Measurements from ENCODE around the gene SLC25A21. TPM values are rescaled to one million over a fixed set of nuclear protein-coding genes. Genes with fewer than 3 reads are reported as not detected.

Gene SLC25A21
- total RNA-seq, 4 donors from 2014 or later = 0.08 to 0.29 TPM; not detected in 2

GRCh38 chr14:36834293-36834692 lies 338.1 kb downstream of the SLC25A21 start:
- no peak overlapping the region for H3K4me3 ChIP-seq (ENCODE audit: low read depth, poor library complexity, severe bottlenecking)
- intact Hi-C loops (cut with DNase I; ENCODE audit: low total_unique reads) = no loop called here
- 84 to 86% methylated on average over 2 of the region's 2 CpGs for WGBS, 2 donors
- no peak for DNase-seq (ENCODE audit: low spot score in 2 of 2)
- no peak for TF ChIP-seq CTCF (IDR thresholded peaks at IDR 0.05)
- no peak for TF ChIP-seq POLR2A (IDR thresholded peaks at IDR 0.05)

GRCh38 chr14:36829547-36829946 lies 342.9 kb downstream of the SLC25A21 start:
- DNase-seq (ENCODE audit: low spot score in 2 of 2) = no peak
- no peak for TF ChIP-seq CTCF (IDR thresholded peaks at IDR 0.05)
- no peak overlapping the region for H3K4me3 ChIP-seq (ENCODE audit: low read depth, poor library complexity, severe bottlenecking)
- 81 to 88% methylated on average over 3 of the region's 3 CpGs for whole genome bisulfite sequencing, 2 donors
- intact Hi-C loops (cut with DNase I; ENCODE audit: low total_unique reads) = no loop called here

DNA sequence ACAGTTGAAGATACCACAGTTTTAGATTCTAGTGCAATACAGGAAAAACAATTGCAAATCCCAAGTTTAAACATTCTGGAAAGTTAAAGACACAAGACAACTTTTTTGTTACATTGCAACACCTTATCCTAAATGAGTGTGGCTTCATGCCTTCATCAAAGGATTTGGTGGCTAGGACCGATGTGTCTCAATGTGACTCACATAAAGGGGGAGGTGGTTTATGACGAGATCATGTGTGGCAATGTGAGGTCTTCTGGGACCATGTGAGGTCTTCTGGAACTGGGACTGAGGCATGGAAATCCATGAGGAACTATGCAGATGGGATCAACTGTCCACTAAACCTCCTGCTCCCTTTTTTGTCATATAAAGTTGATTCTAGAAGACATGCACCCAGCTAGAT lies 344.5 kb downstream of the SLC25A21 start:
- DNase-seq (ENCODE audit: low spot score in 2 of 2) = no peak
- WGBS, 2 donors = 14 to 37% methylated on average over 2 of the region's 2 CpGs
- TF ChIP-seq POLR2A (IDR thresholded peaks at IDR 0.05) (no peak), CTCF (IDR thresholded peaks at IDR 0.05) (no peak)
- intact Hi-C loops (cut with DNase I; ENCODE audit: low total_unique reads) = no loop called here
- no peak overlapping the region for H3K4me3 ChIP-seq (ENCODE audit: low read depth, poor library complexity, severe bottlenecking)

GRCh38 chr14:36826614-36827013 lies 345.8 kb downstream of the SLC25A21 start:
- 83 to 85% methylated on average over 6 of the region's 6 CpGs for WGBS, 2 donors
- DNase-seq (ENCODE audit: low spot score in 2 of 2) = no peak
- H3K4me3 ChIP-seq (ENCODE audit: low read depth, poor library complexity, severe bottlenecking) = no peak overlapping the region
- intact Hi-C loops (cut with DNase I; ENCODE audit: low total_unique reads) = no loop called here
- TF ChIP-seq CTCF (IDR thresholded peaks at IDR 0.05) = no peak
- no peak for TF ChIP-seq POLR2A (IDR thresholded peaks at IDR 0.05)

GRCh38 chr14:36824854-36825253 lies 347.6 kb downstream of the SLC25A21 start:
- TF ChIP-seq POLR2A (IDR thresholded peaks at IDR 0.05) = no peak
- no peak for TF ChIP-seq CTCF (IDR thresholded peaks at IDR 0.05)
- DNase-seq (ENCODE audit: low spot score in 2 of 2) = no peak
- intact Hi-C loops (cut with DNase I; ENCODE audit: low total_unique reads) = no loop called here
- H3K4me3 ChIP-seq (ENCODE audit: low read depth, poor library complexity, severe bottlenecking) = no peak overlapping the region
- WGBS, 2 donors = 89 to 93% methylated on average over 4 of the region's 4 CpGs

GRCh38 chr14:36823651-36824050 lies 348.8 kb downstream of the SLC25A21 start:
- TF ChIP-seq CTCF (IDR thresholded peaks at IDR 0.05) (no peak), POLR2A (IDR thresholded peaks at IDR 0.05) (no peak)
- WGBS, 2 donors = 73% methylated on average over 4 of the region's 4 CpGs

More at GRCh38 chr14:36823651-36824050, 348.8 kb downstream of the SLC25A21 start:
- H3K4me3 ChIP-seq (ENCODE audit: low read depth, poor library complexity, severe bottlenecking) = no peak overlapping the region
- no peak for DNase-seq (ENCODE audit: low spot score in 2 of 2)
- intact Hi-C loops (cut with DNase I; ENCODE audit: low total_unique reads) = no loop called here

Data from lower leg skin (tissue), 4 donors.